Activated CD4-positive, alpha-beta T cell treated with anti-CD3 and anti-CD28 coated beads, Interleukin-2, amount 50 U/mL, for 24 hours (primary cell): ENCODE measurements around the gene COA8.

Source experiments
- DNase-seq, 2 donors: peaks; one replicate each; pipeline ENCODE4 v3.0.0-alpha.2; 2020; ENCODE audit warnings: low read depth in 1 of 2, low spot score in 1 of 2

COA8 gene

GRCh38 chr14:103562429-103563225 lies at the start of gene COA8, which contains the start of gene BAG5:
TSS of gene COA8 (plus strand) at chr14:103562960. CDS start at chr14:103563002, 42 bp downstream.
TSS of gene BAG5 (minus strand) at chr14:103562657. CDS start at chr14:103561164, 1,493 bp downstream.
- peak; percentile 73 to 75 for DNase-seq

GRCh38 chr14:103514596-103515421 lies 48.0 kb upstream of the COA8 start:
- DNase-seq: no peak

GRCh38 chr14:103516426-103517173 lies 46.2 kb upstream of the COA8 start:
- DNase-seq: no peak

GRCh38 chr14:103517174-103517566 lies 45.6 kb upstream of the COA8 start:
- DNase-seq: no peak

GRCh38 chr14:103517721-103518421 lies 44.9 kb upstream of the COA8 start:
- no peak for DNase-seq

GRCh38 chr14:103518422-103519042 lies 44.2 kb upstream of the COA8 start:
- no peak for DNase-seq

- DNase-seq: no peak
Measured at GRCh38 chr14:103519043-103519836, 43.5 kb upstream of the COA8 start.

- DNase-seq: no peak
Measured at GRCh38 chr14:103519837-103520212, 42.9 kb upstream of the COA8 start.

GRCh38 chr14:103520269-103520656 lies 42.5 kb upstream of the COA8 start:
- no peak for DNase-seq

- no peak for DNase-seq
Measured at GRCh38 chr14:103520657-103521437, 41.9 kb upstream of the COA8 start.

GRCh38 chr14:103521438-103521950 lies 41.3 kb upstream of the COA8 start:
- no peak for DNase-seq

- DNase-seq: no peak
Measured at GRCh38 chr14:103521951-103522563, 40.7 kb upstream of the COA8 start.

GRCh38 chr14:103522649-103523574 lies 39.8 kb upstream of the COA8 start, which contains the start of gene CKB:
TSS of gene CKB (minus strand) at chr14:103522830. CDS start at chr14:103522493, 337 bp downstream.
- no peak for DNase-seq

- no peak for DNase-seq
Measured at GRCh38 chr14:103523575-103523954, 39.2 kb upstream of the COA8 start.

GRCh38 chr14:103524002-103524935 lies 38.5 kb upstream of the COA8 start:
- DNase-seq: no peak
